Medulla oblongata (tissue), 1 donor: Measurements from ENCODE around the gene IFITM10.

Experiments used
- DNase-seq: peaks from one replicate; pipeline ENCODE4 v3.0.0-alpha.2; 2015; ENCODE audit errors: extremely low spot score

The IFITM10 gene

GRCh38 chr11:1752907-1753228, 2.5 kb upstream of the IFITM10 start:
- DNase-seq = no peak

- no peak for DNase-seq
These were observed 1.9 kb upstream of the IFITM10 start for GRCh38 chr11:1751999-1752906.

GRCh38 chr11:1751531-1751921, 1.1 kb upstream of the IFITM10 start:
- peak; percentile 57 for DNase-seq

GRCh38 chr11:1750840-1751530, 590 bp upstream of the IFITM10 start:
- peak; percentile 62 for DNase-seq

- no peak for DNase-seq
These were observed 722 bp downstream of the IFITM10 start for GRCh38 chr11:1749395-1750351.

- DNase-seq = no peak
These were observed 1.6 kb downstream of the IFITM10 start for GRCh38 chr11:1748636-1749394.

- peak; percentile 32 for DNase-seq
These were observed 2.4 kb downstream of the IFITM10 start for GRCh38 chr11:1747753-1748635.

- DNase-seq = no peak
These were observed 3.2 kb downstream of the IFITM10 start for GRCh38 chr11:1746956-1747752.

GRCh38 chr11:1746511-1746931, 3.9 kb downstream of the IFITM10 start:
- no peak for DNase-seq

- DNase-seq = no peak
These were observed 4.6 kb downstream of the IFITM10 start for GRCh38 chr11:1745701-1746320.

GRCh38 chr11:1744891-1745700, 5.3 kb downstream of the IFITM10 start:
- DNase-seq = peak; percentile 41

- peak; percentile 77 for DNase-seq
These were observed 6.1 kb downstream of the IFITM10 start for GRCh38 chr11:1744137-1744886.

GRCh38 chr11:1743585-1744136, 6.7 kb downstream of the IFITM10 start:
- no peak for DNase-seq

GRCh38 chr11:1742869-1743584, 7.4 kb downstream of the IFITM10 start:
- DNase-seq = no peak

- no peak for DNase-seq
These were observed 8.0 kb downstream of the IFITM10 start for GRCh38 chr11:1742371-1742770.

GRCh38 chr11:1741741-1742140, 8.7 kb downstream of the IFITM10 start:
- DNase-seq = no peak
